IMR-90 (cell line): ENCODE data around the gene LTBP2. TPM values are rescaled to one million over a fixed set of nuclear protein-coding genes. Genes with fewer than 3 reads are reported as not detected.
A peak's percentile ranks its signal among the peaks of the same experiment; 100 is the strongest.

Experiments used
- ATAC-seq: fragments of 200-7000 bp; cut with Tn5 transposase; 2 replicates; pipeline ENCODE4 v1.9.1; 2020; ENCODE audit warnings: low read depth, mild to moderate bottlenecking, moderate library complexity
- BruUV-seq: library from RNA; stranded (reverse); fragments of 400-500 nt; replicated peaks from 2 replicates; lab custom pipeline; 2021; lab: Mats Ljungman, UMichigan
- CTCF ChIA-PET: fragments of 300-600 bp; formaldehyde crosslinking; extraction: SDS; loops from one replicate; lab custom pipeline; 2021; ENCODE audit warnings: antibody characterized with exemption; lab: Yijun Ruan, JAX
- POLR2A ChIA-PET: fragments of 300-600 bp; sonication (Branson Sonifier 250); formaldehyde crosslinking; loops from one replicate; lab custom pipeline; 2022; ENCODE audit warnings: antibody characterized with exemption; ENCODE audit not compliant: unreplicated experiment; lab: Charles Lee
- DNase-seq: peaks from one replicate; pipeline ENCODE4 v3.0.0; 2013
- H2AFZ ChIP-seq: replicated peaks from 2 replicates; pipeline ENCODE3; 2013; ENCODE audit warnings: low read length, mild to moderate bottlenecking; ENCODE audit not compliant: poor library complexity
- H2AK5ac ChIP-seq: 2 replicates; pipeline ENCODE4 v1.6.1; 2013; ENCODE audit warnings: low read depth, low read length, inconsistent platforms
- H2AK9ac ChIP-seq: replicated peaks from 2 replicates; pipeline ENCODE3; 2013; ENCODE audit warnings: mild to moderate bottlenecking, low read depth, low read length, moderate library complexity; ENCODE audit not compliant: poor library complexity
- H2BK120ac ChIP-seq: 2 replicates; pipeline ENCODE4 v1.6.1; 2013; ENCODE audit warnings: low read depth, low read length, inconsistent platforms
- H2BK15ac ChIP-seq: 3 replicates; pipeline ENCODE4 v1.6.1; 2013; ENCODE audit warnings: low read depth, low read length, inconsistent platforms
- H2BK20ac ChIP-seq: 2 replicates; pipeline ENCODE4 v1.6.1; 2013; ENCODE audit warnings: low read depth, mild to moderate bottlenecking, inconsistent platforms, low read length, moderate library complexity
- H2BK5ac ChIP-seq: 2 replicates; pipeline ENCODE4 v1.6.1; 2013; ENCODE audit warnings: mild to moderate bottlenecking, low read depth, low read length, inconsistent platforms; ENCODE audit not compliant: poor library complexity, severe bottlenecking
- H3K14ac ChIP-seq: replicated peaks from 2 replicates; pipeline ENCODE4 v1.6.1; 2013; ENCODE audit warnings: low read depth, low read length, inconsistent platforms
- H3K18ac ChIP-seq: 2 replicates; pipeline ENCODE4 v1.6.1; 2013; ENCODE audit warnings: low read depth, low read length, control low read depth
- H3K23ac ChIP-seq: 2 replicates; pipeline ENCODE4 v1.6.1; 2013; ENCODE audit warnings: low read depth, low read length, inconsistent platforms
- H3K27ac ChIP-seq: 2 replicates; pipeline ENCODE4 v1.5.1; 2013; ENCODE audit warnings: mild to moderate bottlenecking, control low read depth, low read length; ENCODE audit not compliant: insufficient read depth
- H3K27me3 ChIP-seq: 2 replicates; pipeline ENCODE4 v1.6.1; 2013; ENCODE audit warnings: low read length; ENCODE audit not compliant: control insufficient read depth, insufficient read depth
- H3K36me3 ChIP-seq: 2 replicates; pipeline ENCODE4 v1.6.1; 2013; ENCODE audit warnings: low read length, mixed read lengths; ENCODE audit not compliant: control insufficient read depth, insufficient read depth
- H3K4ac ChIP-seq: 2 replicates; pipeline ENCODE4 v1.6.1; 2013; ENCODE audit warnings: low read depth, low read length, inconsistent platforms
- H3K4me1 ChIP-seq: 2 replicates; pipeline ENCODE4 v1.6.1; 2013; ENCODE audit warnings: low read length, mixed read lengths; ENCODE audit not compliant: control insufficient read depth, insufficient read depth
- H3K4me2 ChIP-seq: 2 replicates; pipeline ENCODE4 v1.6.1; 2013; ENCODE audit warnings: low read depth, mild to moderate bottlenecking, control low read depth, low read length, moderate library complexity
- H3K4me3 ChIP-seq: 2 replicates; pipeline ENCODE4 v1.5.1; 2013; ENCODE audit warnings: low read depth, mild to moderate bottlenecking, control low read depth, low read length, moderate library complexity; ENCODE audit not compliant: insufficient read depth
- H3K56ac ChIP-seq: 2 replicates; pipeline ENCODE4 v1.6.1; 2013; ENCODE audit warnings: low read length, inconsistent platforms; ENCODE audit not compliant: insufficient read depth; ENCODE audit errors: extremely low read depth
- H3K79me1 ChIP-seq, 2 experiments: 2 replicates each; pipeline ENCODE4 v1.6.1; 2013; ENCODE audit warnings: low read length in 2 of 2, inconsistent platforms in 1 of 2, low read depth in 1 of 2
- H3K9ac ChIP-seq: 2 replicates; pipeline ENCODE4 v1.6.1; 2013; ENCODE audit warnings: low read depth, low read length, control low read depth
- H3K9me1 ChIP-seq: 2 replicates; pipeline ENCODE4 v1.6.1; 2013; ENCODE audit warnings: low read length, inconsistent platforms; ENCODE audit not compliant: insufficient read depth
- H3K9me3 ChIP-seq: 2 replicates; pipeline ENCODE4 v1.6.1; 2013; ENCODE audit warnings: low read length; ENCODE audit not compliant: control insufficient read depth, insufficient read depth
- H4K20me1 ChIP-seq: 2 replicates; pipeline ENCODE4 v1.6.1; 2013; ENCODE audit warnings: low read length, inconsistent platforms; ENCODE audit not compliant: insufficient read depth
- H4K5ac ChIP-seq: 2 replicates; pipeline ENCODE4 v1.6.1; 2013; ENCODE audit warnings: mild to moderate bottlenecking, low read depth, low read length, control low read depth
- H4K8ac ChIP-seq, 2 experiments: 2 replicates each; pipeline ENCODE4 v1.6.1; 2013; ENCODE audit warnings: low read depth in 2 of 2, low read length in 2 of 2, control low read depth in 1 of 2, inconsistent platforms in 1 of 2
- H4K91ac ChIP-seq: 2 replicates; pipeline ENCODE4 v1.6.1; 2013; ENCODE audit warnings: low read depth, low read length, inconsistent platforms; ENCODE audit not compliant: insufficient read depth
- CEBPB ChIP-seq: IDR thresholded peaks from 2 replicates; pipeline ENCODE4 v1.6.1; 2012; ENCODE audit warnings: low read depth, low read length, improper control_type of control experiment
- CHD1 ChIP-seq: IDR thresholded peaks from 2 replicates; pipeline ENCODE4 v1.6.1; 2012; ENCODE audit warnings: low read depth, low read length, improper control_type of control experiment
- FOS ChIP-seq: fragments of 150-350 bp; IDR thresholded peaks from 2 replicates; pipeline ENCODE4 v1.6.1; 2016; ENCODE audit warnings: low read depth, low read length
- MAZ ChIP-seq: IDR thresholded peaks from 2 replicates; pipeline ENCODE4 v1.6.1; 2012; ENCODE audit warnings: low read depth, mild to moderate bottlenecking, low read length, improper control_type of control experiment, moderate library complexity, borderline replicate concordance
- NFE2L2 ChIP-seq: fragments of 150-350 bp; IDR thresholded peaks from 2 replicates; pipeline ENCODE4 v1.6.1; 2016; ENCODE audit warnings: low read depth, mild to moderate bottlenecking, low read length
- RAD21 ChIP-seq: IDR thresholded peaks from 2 replicates; pipeline ENCODE4 v1.6.1; 2012; ENCODE audit warnings: low read length, improper control_type of control experiment
- RCOR1 ChIP-seq: IDR thresholded peaks from 2 replicates; pipeline ENCODE4 v1.6.1; 2012; ENCODE audit warnings: mild to moderate bottlenecking, low read length, improper control_type of control experiment; ENCODE audit not compliant: insufficient replicate concordance
- RFX5 ChIP-seq: IDR thresholded peaks from 2 replicates; pipeline ENCODE4 v1.8.0; 2012; ENCODE audit warnings: low read depth, mild to moderate bottlenecking, low read length, moderate library complexity
- SMC3 ChIP-seq: fragments of 150-350 bp; IDR thresholded peaks from 2 replicates; pipeline ENCODE4 v1.6.1; 2016; ENCODE audit warnings: low read depth, mild to moderate bottlenecking, antibody characterized with exemption, low read length, moderate library complexity
- dilution Hi-C: fragments of 300-500 bp; cut with HindIII; formaldehyde crosslinking; loops from one replicate; pipeline ENCODE4 v1.14.3; 2018; ENCODE audit warnings: low sequenced_read_pairs; ENCODE audit not compliant: unreplicated experiment
- in situ Hi-C: fragments of 300-500 bp; cut with MboI; formaldehyde crosslinking; loops from 3 replicates; pipeline ENCODE4 v1.14.3; 2019; ENCODE audit warnings: low sequenced_read_pairs, inconsistent platforms, mixed read lengths
- intact Hi-C: fragments of 100-400 bp; cut with micrococcal nuclease; formaldehyde crosslinking; loops from 2 replicates; pipeline ENCODE4 v1.10.0; 2022
- polyA plus RNA-seq, 3 experiments: library from polyadenylated mRNA; depleted of rRNA; stranded (reverse); fragments of >200 nt; gene quantifications; 2 replicates each; pipeline ENCODE4 v1.2.3, GENCODE V29; 2012; ENCODE audit warnings: low replicate concordance in 1 of 3
- total RNA-seq: library from RNA; depleted of rRNA; stranded (reverse); fragments of >200 nt; gene quantifications from 2 replicates; pipeline ENCODE4 v1.2.3, GENCODE V29; 2012
- TF ChIP-seq, protein P1 (sequence below): fragments of 150-350 bp; IDR thresholded peaks from 2 replicates; pipeline ENCODE4 v1.6.1; 2017; ENCODE audit warnings: mild to moderate bottlenecking, antibody characterized with exemption, low read length, low read depth
- TF ChIP-seq, protein P2 (sequence below): conservative IDR thresholded peaks from 2 replicates; pipeline ENCODE4 v1.5.1; 2012; ENCODE audit warnings: mild to moderate bottlenecking, low read depth, low read length, improper control_type of control experiment
- TF ChIP-seq, protein P3 (sequence below): fragments of 150-350 bp; IDR thresholded peaks from 2 replicates; pipeline ENCODE4 v1.6.1; 2016; ENCODE audit warnings: low read depth, mild to moderate bottlenecking, low read length, moderate library complexity, borderline replicate concordance

The LTBP2 gene
- total and polyA plus RNA-seq, 2 of the 4 experiments (the other 2 are of a cell fraction): 23.8 to 79.3 TPM

DNA sequence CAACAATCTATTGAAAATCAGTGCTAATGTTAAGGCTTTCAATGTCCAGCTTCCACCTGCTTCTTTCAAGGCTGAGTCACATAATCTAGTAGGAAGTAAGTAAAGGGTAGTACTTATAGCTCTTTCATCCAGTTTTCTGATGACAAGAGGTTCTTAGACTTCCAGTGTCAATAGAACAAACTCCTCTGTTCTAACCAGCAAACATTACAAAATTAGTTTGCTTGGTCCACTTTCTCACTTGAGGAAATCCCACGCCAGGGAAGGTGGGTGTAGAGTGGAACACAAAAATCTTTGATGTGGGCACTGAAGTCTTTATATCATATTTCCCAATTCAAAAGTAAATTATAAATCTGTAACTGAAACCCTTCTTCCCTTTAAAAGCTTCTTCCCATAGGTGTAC lies 121.6 kb downstream of the LTBP2 start (continued):
- TF ChIP-seq, protein P1, sequence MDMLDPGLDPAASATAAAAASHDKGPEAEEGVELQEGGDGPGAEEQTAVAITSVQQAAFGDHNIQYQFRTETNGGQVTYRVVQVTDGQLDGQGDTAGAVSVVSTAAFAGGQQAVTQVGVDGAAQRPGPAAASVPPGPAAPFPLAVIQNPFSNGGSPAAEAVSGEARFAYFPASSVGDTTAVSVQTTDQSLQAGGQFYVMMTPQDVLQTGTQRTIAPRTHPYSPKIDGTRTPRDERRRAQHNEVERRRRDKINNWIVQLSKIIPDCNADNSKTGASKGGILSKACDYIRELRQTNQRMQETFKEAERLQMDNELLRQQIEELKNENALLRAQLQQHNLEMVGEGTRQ: no peak
- TF ChIP-seq FOS (no peak), RAD21 (no peak), NFE2L2 (no peak)

DNA sequence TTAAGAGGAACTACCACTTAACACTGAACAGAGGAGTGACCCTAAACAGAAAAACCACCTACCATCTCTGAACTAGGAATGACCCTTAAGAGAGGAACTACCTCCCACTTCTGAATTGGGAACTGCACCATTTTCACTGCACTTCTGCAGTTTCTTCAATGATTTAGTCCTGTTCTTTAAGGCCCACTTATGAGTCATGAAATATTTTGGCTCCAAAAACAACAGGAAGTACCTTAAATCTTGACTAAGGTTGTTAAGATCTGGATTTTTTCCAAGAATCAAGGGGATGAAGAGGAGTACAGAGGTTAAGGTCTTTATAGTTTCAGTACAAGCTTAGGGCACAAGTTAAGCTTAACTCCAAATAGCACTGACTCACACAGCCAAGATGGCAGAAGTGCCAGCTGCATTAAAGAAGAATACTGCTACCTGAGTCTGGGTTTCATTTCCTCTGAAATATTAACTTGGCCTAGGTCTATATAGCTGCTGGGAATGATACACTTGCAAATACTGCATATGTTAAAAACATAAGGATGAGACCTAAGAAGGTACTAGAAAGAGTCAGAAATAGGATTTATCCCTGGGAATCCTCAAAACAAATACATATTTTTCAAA lies 123.1 kb downstream of the LTBP2 start:
- no peak overlapping the region for H2BK120ac ChIP-seq
- no peak overlapping the region for H3K4me3 ChIP-seq
- no peak overlapping the region for H2AFZ ChIP-seq
- H4K8ac ChIP-seq: peak overlapping the region in 1 of 2 experiments; percentile 49; a peak in 2 of 4 replicates
- dilution Hi-C loops: no loop called here
- in situ Hi-C loops: no loop called here
- H4K91ac ChIP-seq: no peak overlapping the region
- no peak overlapping the region for H3K27ac ChIP-seq
- no peak overlapping the region for H3K56ac ChIP-seq
- CTCF ChIA-PET: no interaction called here
- H3K79me1 ChIP-seq: peaks cover 12 to 39% of the 10 kb centered on the region in 2 experiments
- H3K9me1 ChIP-seq: peaks cover 6% of the 10 kb centered on the region; the same call in 1 of the 2 replicates
- intact Hi-C loops: no loop called here
- no peaks in the 10 kb centered on the region for H3K9me3 ChIP-seq
- no peak overlapping the region for H2AK9ac ChIP-seq
- no TSS peak for BruUV-seq
- no peak overlapping the region for H2AK5ac ChIP-seq
- H4K20me1 ChIP-seq: peaks cover 3% of the 10 kb centered on the region; the same call in 1 of the 2 replicates
- H3K9ac ChIP-seq: no peak overlapping the region
- H3K18ac ChIP-seq: no peak overlapping the region
- POLR2A ChIA-PET: no interaction called here
- H2BK15ac ChIP-seq: no peak overlapping the region
- H3K4me1 ChIP-seq: peaks cover 4% of the 10 kb centered on the region; the same call in 1 of the 2 replicates
- H3K27me3 ChIP-seq: no peaks in the 10 kb centered on the region
- no peak overlapping the region for H2BK5ac ChIP-seq
- ATAC-seq: no peak
- H4K5ac ChIP-seq: no peak overlapping the region
- H3K4me2 ChIP-seq: peak overlapping the region; percentile 27; the same call in 1 of the 2 replicates
- H3K4ac ChIP-seq: no peak overlapping the region
- DNase-seq: peak; percentile 67
- no peak overlapping the region for H3K14ac ChIP-seq
- H3K36me3 ChIP-seq: 0 out of 2 replicates have a peak, but pooled peaks cover 3% of the 10 kb centered on the region
- no peak overlapping the region for H2BK20ac ChIP-seq
- no peak overlapping the region for H3K23ac ChIP-seq
- TF ChIP-seq RFX5: no peak
- no peak for TF ChIP-seq CHD1
- TF ChIP-seq CEBPB: no peak
- TF ChIP-seq FOS: no peak
- no peak for TF ChIP-seq RCOR1
- TF ChIP-seq MAZ: no peak
- TF ChIP-seq, protein P2, sequence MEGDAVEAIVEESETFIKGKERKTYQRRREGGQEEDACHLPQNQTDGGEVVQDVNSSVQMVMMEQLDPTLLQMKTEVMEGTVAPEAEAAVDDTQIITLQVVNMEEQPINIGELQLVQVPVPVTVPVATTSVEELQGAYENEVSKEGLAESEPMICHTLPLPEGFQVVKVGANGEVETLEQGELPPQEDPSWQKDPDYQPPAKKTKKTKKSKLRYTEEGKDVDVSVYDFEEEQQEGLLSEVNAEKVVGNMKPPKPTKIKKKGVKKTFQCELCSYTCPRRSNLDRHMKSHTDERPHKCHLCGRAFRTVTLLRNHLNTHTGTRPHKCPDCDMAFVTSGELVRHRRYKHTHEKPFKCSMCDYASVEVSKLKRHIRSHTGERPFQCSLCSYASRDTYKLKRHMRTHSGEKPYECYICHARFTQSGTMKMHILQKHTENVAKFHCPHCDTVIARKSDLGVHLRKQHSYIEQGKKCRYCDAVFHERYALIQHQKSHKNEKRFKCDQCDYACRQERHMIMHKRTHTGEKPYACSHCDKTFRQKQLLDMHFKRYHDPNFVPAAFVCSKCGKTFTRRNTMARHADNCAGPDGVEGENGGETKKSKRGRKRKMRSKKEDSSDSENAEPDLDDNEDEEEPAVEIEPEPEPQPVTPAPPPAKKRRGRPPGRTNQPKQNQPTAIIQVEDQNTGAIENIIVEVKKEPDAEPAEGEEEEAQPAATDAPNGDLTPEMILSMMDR: no peak
- TF ChIP-seq NFE2L2: no peak
- TF ChIP-seq, protein P3, sequence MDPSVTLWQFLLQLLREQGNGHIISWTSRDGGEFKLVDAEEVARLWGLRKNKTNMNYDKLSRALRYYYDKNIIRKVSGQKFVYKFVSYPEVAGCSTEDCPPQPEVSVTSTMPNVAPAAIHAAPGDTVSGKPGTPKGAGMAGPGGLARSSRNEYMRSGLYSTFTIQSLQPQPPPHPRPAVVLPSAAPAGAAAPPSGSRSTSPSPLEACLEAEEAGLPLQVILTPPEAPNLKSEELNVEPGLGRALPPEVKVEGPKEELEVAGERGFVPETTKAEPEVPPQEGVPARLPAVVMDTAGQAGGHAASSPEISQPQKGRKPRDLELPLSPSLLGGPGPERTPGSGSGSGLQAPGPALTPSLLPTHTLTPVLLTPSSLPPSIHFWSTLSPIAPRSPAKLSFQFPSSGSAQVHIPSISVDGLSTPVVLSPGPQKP: no peak
- TF ChIP-seq SMC3: no peak
